ENCODE data around the gene OGA.

The OGA gene

GRCh38 chr10:101759309-101760247 lies 58.7 kb downstream of the OGA start:
- no peak for DNase-seq (ENCODE audit: low read depth in 2 of 2)

GRCh38 chr10:101758858-101759257 lies 59.4 kb downstream of the OGA start:
- no peak for DNase-seq (ENCODE audit: low read depth in 2 of 2)

GRCh38 chr10:101752241-101752640 lies 66.0 kb downstream of the OGA start:
- DNase-seq (ENCODE audit: low read depth in 2 of 2), result no peak

- no peak for DNase-seq (ENCODE audit: low read depth in 2 of 2)
Measured at GRCh38 chr10:101749047-101750016, 68.9 kb downstream of the OGA start.

GRCh38 chr10:101748496-101748895 lies 69.7 kb downstream of the OGA start:
- DNase-seq (ENCODE audit: low read depth in 2 of 2), result no peak

- DNase-seq (ENCODE audit: low read depth in 2 of 2), result no peak
Measured at GRCh38 chr10:101745074-101745696, 73.1 kb downstream of the OGA start.

GRCh38 chr10:101744267-101744666 lies 74.0 kb downstream of the OGA start:
- DNase-seq (ENCODE audit: low read depth in 2 of 2), result no peak

- no peak for DNase-seq (ENCODE audit: low read depth in 2 of 2)
Measured at GRCh38 chr10:101741938-101742337, 76.3 kb downstream of the OGA start.

- no peak for DNase-seq (ENCODE audit: low read depth in 2 of 2)
Measured at GRCh38 chr10:101736666-101737065, 81.6 kb downstream of the OGA start.

Measured in stimulated activated CD4-positive, alpha-beta T cell treated with anti-CD3 and anti-CD28 coated beads, Interleukin-15, amount 100 ng/mL, for 48 hours (primary cell).